Natural killer cell (primary cell): ENCODE results near the gene POLR2F. TPM values are rescaled to one million over a fixed set of nuclear protein-coding genes. Genes with fewer than 3 reads are reported as not detected.

ENCODE experiments used
- ATAC-seq, 3 donors: fragments of 150-1000 bp in 2 of 3; fragments of 200-7000 bp in 1 of 3; cut with Tn5 transposase; 1 replicate in 1 of 3; 2 replicates in 2 of 3; pipeline ENCODE4 v1.10.0; 2021; ENCODE audit warnings: mild to moderate bottlenecking in 2 of 3, moderate library complexity in 2 of 3
- DNase-seq, 2 donors: peaks; one replicate each; pipeline versions ENCODE4 v3.0.0 to v3.0.0-alpha.2; 2013 to 2021; ENCODE audit warnings: mixed read lengths in 1 of 2
- H3K27ac ChIP-seq: one replicate; pipeline ENCODE4 v1.5.1; 2013; ENCODE audit warnings: mild to moderate bottlenecking, low read length
- H3K27me3 ChIP-seq: one replicate; pipeline ENCODE4 v1.6.1; 2013; ENCODE audit warnings: low read length; ENCODE audit not compliant: control insufficient read depth, insufficient read depth
- H3K36me3 ChIP-seq: one replicate; pipeline ENCODE4 v1.6.1; 2013; ENCODE audit warnings: low read length; ENCODE audit not compliant: control insufficient read depth, insufficient read depth
- H3K4me1 ChIP-seq: one replicate; pipeline ENCODE4 v1.6.1; 2013; ENCODE audit warnings: low read length; ENCODE audit not compliant: control insufficient read depth, insufficient read depth
- H3K4me3 ChIP-seq: one replicate; pipeline ENCODE4 v1.5.1; 2013; ENCODE audit warnings: low read length
- H3K9me3 ChIP-seq: one replicate; pipeline ENCODE4 v1.6.1; 2013; ENCODE audit warnings: low read length; ENCODE audit not compliant: control insufficient read depth, insufficient read depth
- H3K27ac Mint-ChIP-seq, 2 donors: one replicate each; pipeline ENCODE4 v1.8.0; 2022; ENCODE audit warnings: mild to moderate bottlenecking in 2 of 2, mixed read lengths in 2 of 2, moderate library complexity in 1 of 2
- H3K27me3 Mint-ChIP-seq, 2 donors: one replicate each; pipeline ENCODE4 v1.8.0; 2022; ENCODE audit warnings: low read depth in 2 of 2, mixed read lengths in 2 of 2
- H3K36me3 Mint-ChIP-seq: one replicate; pipeline ENCODE4 v1.8.0; 2022; ENCODE audit warnings: mixed read lengths
- H3K4me1 Mint-ChIP-seq, 2 donors: one replicate each; pipeline ENCODE4 v1.8.0; 2022; ENCODE audit warnings: mixed read lengths in 2 of 2
- H3K4me3 Mint-ChIP-seq: one replicate; pipeline ENCODE4 v1.8.0; 2022; ENCODE audit warnings: mild to moderate bottlenecking, moderate library complexity, mixed read lengths
- H3K9me3 Mint-ChIP-seq, 2 donors: one replicate each; pipeline ENCODE4 v1.8.0; 2022; ENCODE audit warnings: mixed read lengths in 2 of 2
- WGBS: methylation state at CpG from one replicate; pipeline ENCODE4 v1.1.7; 2013; ENCODE audit warnings: missing lambda C conversion rate; ENCODE audit not compliant: insufficient coverage; 5-methylcytosine and 5-hydroxymethylcytosine counted together
- intact Hi-C: fragments of 100-400 bp; cut with micrococcal nuclease; formaldehyde crosslinking; loops from one replicate; pipeline ENCODE4 v1.14.2; 2022
- total RNA-seq, 4 donors: library from RNA; stranded (reverse); fragments of 120-200 nt in 1 of 4; gene quantifications; one replicate each; pipeline versions ENCODE4 v1.2.3 to v1.2.4, GENCODE V29; 2013 to 2022
- TF ChIP-seq, protein P1 (sequence below): fragments of 200-600 bp; IDR thresholded peaks from one replicate; pipeline ENCODE4 v1.8.0; 2022; ENCODE audit warnings: antibody characterized with exemption

POLR2F gene
- total RNA-seq, 3 donors from 2014 or later (not counting 1 experiment from before 2014, with no cell fraction given) = 38.7 to 40.6 (median 38.8) TPM

DNA sequence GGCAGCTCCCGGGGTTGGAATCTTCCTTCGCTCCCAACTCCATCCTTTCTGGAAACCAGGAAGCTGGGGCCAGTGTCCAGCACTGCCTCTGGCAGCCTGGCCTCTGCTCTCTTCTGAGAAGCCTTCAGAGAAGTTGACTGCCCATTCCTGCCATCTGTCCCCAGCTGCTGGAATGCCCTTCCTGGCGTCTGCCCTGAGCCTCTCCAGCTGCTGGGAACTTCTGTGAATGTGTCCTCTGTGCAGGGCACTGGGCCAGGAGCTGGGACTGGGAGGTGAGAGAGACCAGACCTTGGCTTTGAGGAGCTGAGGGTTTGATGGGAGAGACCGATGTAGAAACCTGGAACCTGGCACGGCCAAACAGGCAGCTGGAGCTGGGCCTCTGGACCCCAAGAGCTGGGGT is 36.8 kb downstream of the POLR2F start:
- Histone ChIP-seq H3K27me3 (no peaks in the 10 kb centered on the region), H3K27ac (no peak overlapping the region), H3K9me3 (no peaks in the 10 kb centered on the region), H3K36me3 (peaks cover 4% of the 10 kb centered on the region), H3K4me3 (no peak overlapping the region), H3K4me1 (peaks cover 32% of the 10 kb centered on the region)
- Mint-ChIP-seq H3K4me1 (peaks cover 23 to 30% of the 10 kb centered on the region in 2 donors), H3K4me3 (no peak overlapping the region), H3K27me3 (no peaks in the 10 kb centered on the region), H3K27ac (no peak overlapping the region), H3K36me3 (no peaks in the 10 kb centered on the region), H3K9me3 (no peaks in the 10 kb centered on the region)
- TF ChIP-seq, protein P1, sequence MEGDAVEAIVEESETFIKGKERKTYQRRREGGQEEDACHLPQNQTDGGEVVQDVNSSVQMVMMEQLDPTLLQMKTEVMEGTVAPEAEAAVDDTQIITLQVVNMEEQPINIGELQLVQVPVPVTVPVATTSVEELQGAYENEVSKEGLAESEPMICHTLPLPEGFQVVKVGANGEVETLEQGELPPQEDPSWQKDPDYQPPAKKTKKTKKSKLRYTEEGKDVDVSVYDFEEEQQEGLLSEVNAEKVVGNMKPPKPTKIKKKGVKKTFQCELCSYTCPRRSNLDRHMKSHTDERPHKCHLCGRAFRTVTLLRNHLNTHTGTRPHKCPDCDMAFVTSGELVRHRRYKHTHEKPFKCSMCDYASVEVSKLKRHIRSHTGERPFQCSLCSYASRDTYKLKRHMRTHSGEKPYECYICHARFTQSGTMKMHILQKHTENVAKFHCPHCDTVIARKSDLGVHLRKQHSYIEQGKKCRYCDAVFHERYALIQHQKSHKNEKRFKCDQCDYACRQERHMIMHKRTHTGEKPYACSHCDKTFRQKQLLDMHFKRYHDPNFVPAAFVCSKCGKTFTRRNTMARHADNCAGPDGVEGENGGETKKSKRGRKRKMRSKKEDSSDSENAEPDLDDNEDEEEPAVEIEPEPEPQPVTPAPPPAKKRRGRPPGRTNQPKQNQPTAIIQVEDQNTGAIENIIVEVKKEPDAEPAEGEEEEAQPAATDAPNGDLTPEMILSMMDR = no peak
- ATAC-seq (no peak), DNase-seq (no peak)
- WGBS = 93% methylated on average over 5 of the region's 5 CpGs
- intact Hi-C loops = no loop called here

- Histone ChIP-seq H3K4me1 (peaks cover 37% of the 10 kb centered on the region), H3K4me3 (no peak overlapping the region), H3K27me3 (no peaks in the 10 kb centered on the region), H3K27ac (no peak overlapping the region), H3K9me3 (no peaks in the 10 kb centered on the region), H3K36me3 (peaks cover 4% of the 10 kb centered on the region)
- TF ChIP-seq, protein P1 = no peak
- Mint-ChIP-seq H3K9me3 (no peaks in the 10 kb centered on the region), H3K4me1 (peaks cover 29 to 35% of the 10 kb centered on the region in 2 donors), H3K36me3 (no peaks in the 10 kb centered on the region), H3K27me3 (no peaks in the 10 kb centered on the region), H3K27ac (no peak overlapping the region), H3K4me3 (no peak overlapping the region)
- DNase-seq (no peak), ATAC-seq (no peak)
- intact Hi-C loops = no loop called here
- 97% methylated on average over 5 of the region's 7 CpGs for WGBS
Measured at GRCh38 chr22:37990862-37991261, 37.4 kb downstream of the POLR2F start.

DNA sequence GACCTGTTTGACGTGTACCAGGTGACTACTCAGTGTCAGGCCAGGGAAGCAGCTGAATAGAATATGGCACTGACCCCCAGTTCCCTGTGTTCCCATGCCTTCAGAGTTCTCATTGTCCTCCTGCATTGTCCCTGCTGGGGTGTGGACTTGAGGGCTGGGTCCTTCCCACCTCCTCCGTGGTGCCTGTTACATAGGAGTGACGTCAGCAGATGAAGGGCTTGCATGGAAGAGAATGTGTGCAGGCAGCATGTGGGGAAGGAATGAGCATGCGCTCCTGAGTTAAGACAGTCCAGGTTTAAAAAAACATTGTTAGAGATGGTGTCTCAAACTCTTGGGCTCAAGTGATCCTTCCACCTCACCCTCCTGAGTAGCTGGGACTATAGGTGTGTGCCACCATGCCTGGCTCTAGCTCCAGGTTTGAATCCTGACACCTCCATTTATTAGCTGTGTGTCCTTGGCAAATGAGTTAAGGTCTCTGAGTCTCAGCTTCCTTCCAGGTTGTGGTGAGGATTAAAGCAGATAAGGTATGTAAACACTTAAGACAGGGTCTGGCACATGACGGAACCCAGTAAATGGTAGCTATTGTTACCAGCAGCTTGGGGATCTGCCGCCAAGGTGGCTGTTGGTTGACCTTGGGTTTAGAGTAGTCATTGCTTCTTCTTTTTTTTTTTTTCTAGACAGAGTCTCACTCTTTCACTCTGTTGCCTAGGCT is 38.4 kb downstream of the POLR2F start:
- peak overlapping the region in 1 of 2 donors; percentile 45 for H3K27ac Mint-ChIP-seq
- DNase-seq (no peak), ATAC-seq (no peak)
- H3K36me3 Mint-ChIP-seq = no peaks in the 10 kb centered on the region
- Histone ChIP-seq H3K36me3 (peaks cover 2% of the 10 kb centered on the region), H3K4me1 (peaks cover 48% of the 10 kb centered on the region), H3K27ac (no peak overlapping the region), H3K4me3 (no peak overlapping the region), H3K27me3 (no peaks in the 10 kb centered on the region), H3K9me3 (no peaks in the 10 kb centered on the region)
- H3K4me3 Mint-ChIP-seq = no peak overlapping the region
- no peaks in the 10 kb centered on the region for H3K27me3 Mint-ChIP-seq
- H3K4me1 Mint-ChIP-seq = peaks cover 38 to 46% of the 10 kb centered on the region in 2 donors
- 91% methylated on average over 6 of the region's 6 CpGs for WGBS
- TF ChIP-seq, protein P1 = no peak
- intact Hi-C loops = no loop called here
- no peaks in the 10 kb centered on the region for H3K9me3 Mint-ChIP-seq

DNA sequence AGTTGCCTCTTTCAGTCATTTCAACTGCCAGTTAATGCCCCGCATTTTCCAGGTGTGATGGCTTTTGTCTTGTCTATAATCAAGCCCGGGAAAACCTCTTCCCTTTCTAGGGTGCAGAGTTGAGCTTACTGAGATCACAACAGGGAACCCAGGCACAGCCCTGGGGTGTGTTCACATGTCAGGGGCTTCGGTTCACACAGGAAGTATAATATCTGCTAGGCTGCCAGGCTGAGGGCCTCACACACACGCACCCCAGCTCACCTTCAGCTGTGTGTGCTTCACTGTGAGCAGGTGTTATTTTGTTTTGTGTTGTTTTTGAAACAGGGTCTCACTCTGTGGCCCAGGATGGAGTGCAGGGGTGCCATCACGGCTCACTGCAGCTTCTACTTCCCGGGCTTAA is 40.5 kb downstream of the POLR2F start:
- ATAC-seq (peak; percentile 97 to 99 (median 97)), DNase-seq (peak; percentile 56 to 65)
- TF ChIP-seq, protein P1 = no peak
- intact Hi-C loops = no loop called here
- no peaks in the 10 kb centered on the region for H3K27me3 ChIP-seq
- peak overlapping the region; percentile 83 to 84 for H3K27ac Mint-ChIP-seq
- H3K36me3 ChIP-seq = no peaks in the 10 kb centered on the region
- 28% methylated on average over 6 of the region's 6 CpGs for WGBS
- H3K4me1 Mint-ChIP-seq = peaks cover 47 to 64% of the 10 kb centered on the region in 2 donors
- H3K4me1 ChIP-seq = peaks cover 69% of the 10 kb centered on the region
- H3K27ac ChIP-seq = peak overlapping the region; percentile 81
- H3K27me3 Mint-ChIP-seq = no peaks in the 10 kb centered on the region
- H3K9me3 ChIP-seq = no peaks in the 10 kb centered on the region
- no peaks in the 10 kb centered on the region for H3K9me3 Mint-ChIP-seq
- no peak overlapping the region for H3K4me3 ChIP-seq
- H3K4me3 Mint-ChIP-seq = peak overlapping the region; percentile 73
- no peaks in the 10 kb centered on the region for H3K36me3 Mint-ChIP-seq
